ENCODE results near the gene RNH1. TPM values are rescaled to one million over a fixed set of nuclear protein-coding genes. Genes with fewer than 3 reads are reported as not detected.

The RNH1 gene
- total RNA-seq, 1 experiment from 2014 or later: 60.0 TPM

DNA sequence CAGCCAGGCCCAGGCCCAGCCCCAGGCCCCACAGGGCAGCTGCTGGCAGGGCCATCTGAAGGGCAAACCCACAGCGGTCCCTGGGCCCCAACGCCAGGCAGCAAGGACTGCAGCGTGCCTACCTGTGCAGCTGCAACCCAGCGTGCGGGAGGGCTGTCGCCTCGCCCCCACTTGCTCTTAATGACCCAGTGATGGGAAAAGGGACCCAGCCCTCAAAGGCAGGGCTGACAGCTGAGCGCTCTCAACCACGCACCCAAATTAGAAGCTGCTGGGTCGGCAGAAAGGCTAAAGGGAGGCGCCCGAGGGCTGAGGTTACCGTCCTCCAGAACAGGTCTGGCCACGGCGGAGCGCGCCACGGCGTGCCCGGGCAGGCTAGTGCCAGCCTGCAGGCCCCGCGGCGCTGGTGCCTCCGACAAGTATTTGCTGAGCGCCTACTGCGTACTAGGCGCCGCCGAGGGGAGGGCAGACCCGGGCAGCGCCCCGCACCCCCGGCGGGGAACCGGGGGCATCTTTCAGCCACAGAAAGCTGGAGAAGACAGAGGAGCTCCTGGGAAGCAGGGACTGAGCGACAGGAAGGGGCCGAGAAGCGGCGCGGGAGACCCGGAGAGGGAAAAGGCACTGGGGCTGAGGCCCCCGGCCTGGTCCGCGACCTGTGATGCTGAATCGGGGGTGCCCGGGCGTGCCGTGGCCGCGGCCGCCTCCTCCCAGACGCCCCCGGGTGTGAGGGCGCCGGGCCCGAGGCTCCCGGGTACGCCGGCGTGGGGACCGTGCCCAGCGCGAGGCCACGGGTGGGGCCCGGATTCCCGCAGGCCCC is 27.6 kb upstream of the RNH1 start:
- no CpG with 5 or more reads among the region's 66 CpGs for WGBS (ENCODE audit: extremely low coverage, insufficient read length, low lambda C conversion rate)
- peaks cover 5 to 18% (median 10%) of the 10 kb centered on the region in 3 experiments; a peak in 5 of 7 replicates for H3K36me3 Mint-ChIP-seq (ENCODE audit: insufficient read depth in 1 of 3, low read depth in 3 of 3)
- Histone ChIP-seq H3K79me2 (ENCODE audit: insufficient read depth, low read length) (no peaks in the 10 kb centered on the region), H4K20me1 (ENCODE audit: control insufficient read depth, insufficient read depth, insufficient read length) (no peaks in the 10 kb centered on the region), H3K79me1 (ENCODE audit: insufficient read depth, low read depth, low read length, poor library complexity, severe bottlenecking) (no peaks in the 10 kb centered on the region), H3K23me2 (ENCODE audit: insufficient read length, low read depth, low read length, poor library complexity, severe bottlenecking) (peaks cover 19% of the 10 kb centered on the region), H3K27ac (ENCODE audit: insufficient read length, low read depth, low read length) (no peak overlapping the region), H3K18ac (ENCODE audit: insufficient read length, low read depth, low read length) (no peak overlapping the region), H2BK15ac (ENCODE audit: low read depth, low read length) (no peak overlapping the region), H3K27me3 (ENCODE audit: insufficient read depth, low read length) (no peaks in the 10 kb centered on the region), H2AK5ac (ENCODE audit: insufficient read length, low read length) (no peak overlapping the region), H2AFZ (ENCODE audit: low read length) (no peak overlapping the region), H3K14ac (ENCODE audit: insufficient read depth, low read length) (no peak overlapping the region), H3K4ac (ENCODE audit: low read depth, low read length) (no peak overlapping the region), H4K91ac (ENCODE audit: insufficient read length, low read depth, low read length) (no peak overlapping the region), H3K56ac (ENCODE audit: insufficient read length, low read depth, low read length) (no peak overlapping the region), H3K23ac (ENCODE audit: insufficient read length, low read depth, low read length) (no peak overlapping the region), H3K9me3 (ENCODE audit: control insufficient read depth, low read depth, low read length) (no peaks in the 10 kb centered on the region), H3K9ac (ENCODE audit: extremely low read depth, insufficient read length, low read length) (no peak overlapping the region), H2BK20ac (ENCODE audit: low read depth, low read length, poor library complexity, severe bottlenecking) (no peak overlapping the region), H4K8ac (replicated peaks; ENCODE audit: insufficient read length, low read depth, low read length) (no peak overlapping the region), H2BK120ac (ENCODE audit: low read depth, low read length, poor library complexity, severe bottlenecking) (no peak overlapping the region), H2BK5ac (ENCODE audit: insufficient read length, low read length) (no peak overlapping the region), H4K5ac (ENCODE audit: insufficient read length, low read depth, low read length) (no peak overlapping the region), H3T11ph (ENCODE audit: low read length) (no peak overlapping the region), H3K4me2 (ENCODE audit: insufficient read depth, insufficient read length, low read length) (peak overlapping the region; percentile 47), H2BK12ac (ENCODE audit: insufficient read length, low read depth, low read length) (no peak overlapping the region), H3K4me1 (ENCODE audit: insufficient read depth, low read length) (no peaks in the 10 kb centered on the region)
- H3K9me3 Mint-ChIP-seq: peaks cover 0 to 2% of the 10 kb centered on the region in 2 experiments; a peak in 1 of 5 replicates
- TF ChIP-seq, protein P1, sequence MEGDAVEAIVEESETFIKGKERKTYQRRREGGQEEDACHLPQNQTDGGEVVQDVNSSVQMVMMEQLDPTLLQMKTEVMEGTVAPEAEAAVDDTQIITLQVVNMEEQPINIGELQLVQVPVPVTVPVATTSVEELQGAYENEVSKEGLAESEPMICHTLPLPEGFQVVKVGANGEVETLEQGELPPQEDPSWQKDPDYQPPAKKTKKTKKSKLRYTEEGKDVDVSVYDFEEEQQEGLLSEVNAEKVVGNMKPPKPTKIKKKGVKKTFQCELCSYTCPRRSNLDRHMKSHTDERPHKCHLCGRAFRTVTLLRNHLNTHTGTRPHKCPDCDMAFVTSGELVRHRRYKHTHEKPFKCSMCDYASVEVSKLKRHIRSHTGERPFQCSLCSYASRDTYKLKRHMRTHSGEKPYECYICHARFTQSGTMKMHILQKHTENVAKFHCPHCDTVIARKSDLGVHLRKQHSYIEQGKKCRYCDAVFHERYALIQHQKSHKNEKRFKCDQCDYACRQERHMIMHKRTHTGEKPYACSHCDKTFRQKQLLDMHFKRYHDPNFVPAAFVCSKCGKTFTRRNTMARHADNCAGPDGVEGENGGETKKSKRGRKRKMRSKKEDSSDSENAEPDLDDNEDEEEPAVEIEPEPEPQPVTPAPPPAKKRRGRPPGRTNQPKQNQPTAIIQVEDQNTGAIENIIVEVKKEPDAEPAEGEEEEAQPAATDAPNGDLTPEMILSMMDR (conservative IDR thresholded peaks at IDR 0.05): no peak
- no peak overlapping the region for H3K27ac Mint-ChIP-seq
- peak overlapping the region; percentile 65 to 76 for H3K4me3 Mint-ChIP-seq
- peaks cover 16% of the 10 kb centered on the region for H3K27me3 Mint-ChIP-seq (ENCODE audit: low read depth)
- DNase-seq: peak; percentile 37
- H3K4me1 Mint-ChIP-seq: peaks cover 6 to 8% of the 10 kb centered on the region in 2 experiments; a peak in 2 of 4 replicates
